Measurements from ENCODE around the gene STPG2. TPM values are rescaled to one million over a fixed set of nuclear protein-coding genes. Genes with fewer than 3 reads are reported as not detected.

STPG2 gene
- total RNA-seq, 3 donors from 2014 or later (not counting 1 experiment from before 2014, with no cell fraction given), result 0.23 TPM; not detected in 2

GRCh38 chr4:97525236-97525635, 618.0 kb downstream of the STPG2 start:
- Histone ChIP-seq H3K36me3 (ENCODE audit: control insufficient read depth, insufficient read depth, low read length) (no peaks in the 10 kb centered on the region), H3K4me3 (ENCODE audit: low read length) (no peak overlapping the region), H3K4me1 (ENCODE audit: control insufficient read depth, insufficient read depth, low read length) (no peaks in the 10 kb centered on the region), H3K27me3 (ENCODE audit: control insufficient read depth, insufficient read depth, low read length) (no peaks in the 10 kb centered on the region), H3K27ac (ENCODE audit: low read length) (no peak overlapping the region), H3K9me3 (ENCODE audit: control insufficient read depth, insufficient read depth, low read length) (no peaks in the 10 kb centered on the region)
- Mint-ChIP-seq H3K4me1 (no peaks in the 10 kb centered on the region), H3K27me3 (ENCODE audit: low read depth in 2 of 2) (no peaks in the 10 kb centered on the region), H3K27ac (no peak overlapping the region), H3K36me3 (no peaks in the 10 kb centered on the region), H3K4me3 (no peak overlapping the region), H3K9me3 (peaks cover 6 to 7% of the 10 kb centered on the region in 2 donors)
- TF ChIP-seq, protein P1, sequence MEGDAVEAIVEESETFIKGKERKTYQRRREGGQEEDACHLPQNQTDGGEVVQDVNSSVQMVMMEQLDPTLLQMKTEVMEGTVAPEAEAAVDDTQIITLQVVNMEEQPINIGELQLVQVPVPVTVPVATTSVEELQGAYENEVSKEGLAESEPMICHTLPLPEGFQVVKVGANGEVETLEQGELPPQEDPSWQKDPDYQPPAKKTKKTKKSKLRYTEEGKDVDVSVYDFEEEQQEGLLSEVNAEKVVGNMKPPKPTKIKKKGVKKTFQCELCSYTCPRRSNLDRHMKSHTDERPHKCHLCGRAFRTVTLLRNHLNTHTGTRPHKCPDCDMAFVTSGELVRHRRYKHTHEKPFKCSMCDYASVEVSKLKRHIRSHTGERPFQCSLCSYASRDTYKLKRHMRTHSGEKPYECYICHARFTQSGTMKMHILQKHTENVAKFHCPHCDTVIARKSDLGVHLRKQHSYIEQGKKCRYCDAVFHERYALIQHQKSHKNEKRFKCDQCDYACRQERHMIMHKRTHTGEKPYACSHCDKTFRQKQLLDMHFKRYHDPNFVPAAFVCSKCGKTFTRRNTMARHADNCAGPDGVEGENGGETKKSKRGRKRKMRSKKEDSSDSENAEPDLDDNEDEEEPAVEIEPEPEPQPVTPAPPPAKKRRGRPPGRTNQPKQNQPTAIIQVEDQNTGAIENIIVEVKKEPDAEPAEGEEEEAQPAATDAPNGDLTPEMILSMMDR (IDR thresholded peaks at IDR 0.05), result no peak
- ATAC-seq (no peak), DNase-seq (no peak)
- intact Hi-C loops (cut with micrococcal nuclease), result no loop called here
- WGBS (ENCODE audit: insufficient coverage), result 67% methylated on average over 3 of the region's 3 CpGs

DNA sequence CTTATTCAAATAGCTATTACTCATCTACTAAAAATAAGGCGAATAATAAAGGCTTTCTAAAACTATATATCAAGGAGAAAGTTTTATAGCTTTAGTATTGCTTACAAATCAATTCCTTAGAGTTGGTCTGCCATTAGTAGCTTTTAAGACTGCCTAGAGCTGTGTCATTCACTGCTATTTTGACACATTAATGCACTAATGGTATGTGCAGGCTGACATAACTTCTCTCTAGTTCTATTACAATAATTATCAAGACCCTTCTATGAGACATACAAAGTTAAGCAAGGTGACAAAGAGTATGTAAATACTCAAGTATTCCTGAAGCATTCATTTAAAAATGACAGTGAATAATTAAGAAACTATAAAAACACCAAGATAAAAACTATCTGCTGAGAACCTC, 625.3 kb downstream of the STPG2 start:
- no peaks in the 10 kb centered on the region for H3K4me1 Mint-ChIP-seq
- no peak overlapping the region for H3K27ac Mint-ChIP-seq
- H3K4me3 Mint-ChIP-seq, result no peak overlapping the region
- DNase-seq, result no peak
- H3K27me3 Mint-ChIP-seq (ENCODE audit: low read depth in 2 of 2), result no peaks in the 10 kb centered on the region
- H3K36me3 Mint-ChIP-seq, result no peaks in the 10 kb centered on the region
- peaks cover 12 to 13% of the 10 kb centered on the region in 2 donors for H3K9me3 Mint-ChIP-seq
- no peak for ATAC-seq
- H3K27me3 ChIP-seq (ENCODE audit: control insufficient read depth, insufficient read depth, low read length), result no peaks in the 10 kb centered on the region
- intact Hi-C loops (cut with micrococcal nuclease), result no loop called here
- no CpG with 5 or more reads among the region's 1 CpG for WGBS (ENCODE audit: insufficient coverage)
- H3K9me3 ChIP-seq (ENCODE audit: control insufficient read depth, insufficient read depth, low read length), result no peaks in the 10 kb centered on the region
- no peak overlapping the region for H3K27ac ChIP-seq (ENCODE audit: low read length)
- H3K4me3 ChIP-seq (ENCODE audit: low read length), result no peak overlapping the region
- H3K36me3 ChIP-seq (ENCODE audit: control insufficient read depth, insufficient read depth, low read length), result no peaks in the 10 kb centered on the region
- TF ChIP-seq, protein P1 (IDR thresholded peaks at IDR 0.05), result no peak
- no peaks in the 10 kb centered on the region for H3K4me1 ChIP-seq (ENCODE audit: control insufficient read depth, insufficient read depth, low read length)

- Mint-ChIP-seq H3K27ac (no peak overlapping the region), H3K36me3 (no peaks in the 10 kb centered on the region), H3K4me1 (no peaks in the 10 kb centered on the region), H3K4me3 (no peak overlapping the region), H3K27me3 (ENCODE audit: low read depth in 2 of 2) (no peaks in the 10 kb centered on the region), H3K9me3 (peaks cover 12 to 18% of the 10 kb centered on the region in 2 donors)
- no peak for ATAC-seq
- no peak for DNase-seq
- 89% methylated on average over 3 of the region's 3 CpGs for WGBS (ENCODE audit: insufficient coverage)
- peaks cover 2% of the 10 kb centered on the region for H3K9me3 ChIP-seq (ENCODE audit: control insufficient read depth, insufficient read depth, low read length)
- H3K4me3 ChIP-seq (ENCODE audit: low read length), result no peak overlapping the region
- no peak overlapping the region for H3K27ac ChIP-seq (ENCODE audit: low read length)
- intact Hi-C loops (cut with micrococcal nuclease), result no loop called here
- no peaks in the 10 kb centered on the region for H3K36me3 ChIP-seq (ENCODE audit: control insufficient read depth, insufficient read depth, low read length)
- TF ChIP-seq, protein P1 (IDR thresholded peaks at IDR 0.05), result no peak
- H3K4me1 ChIP-seq (ENCODE audit: control insufficient read depth, insufficient read depth, low read length), result no peaks in the 10 kb centered on the region
- H3K27me3 ChIP-seq (ENCODE audit: control insufficient read depth, insufficient read depth, low read length), result no peaks in the 10 kb centered on the region
Measured at GRCh38 chr4:97513917-97514316, 629.4 kb downstream of the STPG2 start.

Other genes starting within 250 kb of the STPG2 start
- 10 to 100 TPM; 58.5 to 60.0 (median 59.7) TPM for gene RAP1GDS1, start 117.9 kb upstream of the STPG2 start, total RNA-seq